Retinal pigment epithelial cell (primary cell): Measurements from ENCODE around the gene SGPL1.
"Not testable (repeated sequence)": the region's sequence is repeated elsewhere in the genome, so short reads cannot be mapped to it uniquely, and the experiment has no call there.

Source experiments
- DNase-seq: peaks from one replicate; pipeline ENCODE4 v3.0.0-alpha.2; 2010; ENCODE audit warnings: low read depth
- H3K4me3 ChIP-seq: 2 replicates; pipeline ENCODE4 v1.5.1; 2011; ENCODE audit warnings: mild to moderate bottlenecking, low read length, control low read depth, moderate library complexity
- CTCF ChIP-seq: conservative IDR thresholded peaks from 2 replicates; pipeline ENCODE4 v1.5.1; 2011; ENCODE audit warnings: low read depth, low read length, control low read depth, inconsistent platforms

Gene SGPL1

DNA sequence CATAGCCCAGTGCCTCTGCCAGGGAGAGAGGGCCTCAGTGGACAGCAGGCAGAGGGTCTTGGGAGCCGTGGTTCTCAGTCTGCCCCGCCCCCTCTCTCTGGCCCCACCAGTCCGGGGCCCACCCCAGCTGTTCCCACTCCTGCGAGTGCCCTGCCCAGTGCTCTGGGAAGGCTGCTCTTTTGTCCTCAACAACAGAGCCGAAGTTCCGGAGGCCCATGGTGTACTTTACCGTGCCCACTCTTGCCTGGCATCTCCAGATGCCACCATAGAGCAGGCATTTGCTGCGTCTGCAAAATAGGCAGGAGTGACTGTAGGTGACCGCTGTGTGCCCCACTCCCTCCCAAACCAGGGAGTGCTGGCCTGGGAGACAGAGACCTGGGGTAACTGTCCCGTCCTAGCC is 101.9 kb downstream of the SGPL1 start:
- DNase-seq: no peak
- no peak overlapping the region for H3K4me3 ChIP-seq
- no peak for TF ChIP-seq CTCF

DNA sequence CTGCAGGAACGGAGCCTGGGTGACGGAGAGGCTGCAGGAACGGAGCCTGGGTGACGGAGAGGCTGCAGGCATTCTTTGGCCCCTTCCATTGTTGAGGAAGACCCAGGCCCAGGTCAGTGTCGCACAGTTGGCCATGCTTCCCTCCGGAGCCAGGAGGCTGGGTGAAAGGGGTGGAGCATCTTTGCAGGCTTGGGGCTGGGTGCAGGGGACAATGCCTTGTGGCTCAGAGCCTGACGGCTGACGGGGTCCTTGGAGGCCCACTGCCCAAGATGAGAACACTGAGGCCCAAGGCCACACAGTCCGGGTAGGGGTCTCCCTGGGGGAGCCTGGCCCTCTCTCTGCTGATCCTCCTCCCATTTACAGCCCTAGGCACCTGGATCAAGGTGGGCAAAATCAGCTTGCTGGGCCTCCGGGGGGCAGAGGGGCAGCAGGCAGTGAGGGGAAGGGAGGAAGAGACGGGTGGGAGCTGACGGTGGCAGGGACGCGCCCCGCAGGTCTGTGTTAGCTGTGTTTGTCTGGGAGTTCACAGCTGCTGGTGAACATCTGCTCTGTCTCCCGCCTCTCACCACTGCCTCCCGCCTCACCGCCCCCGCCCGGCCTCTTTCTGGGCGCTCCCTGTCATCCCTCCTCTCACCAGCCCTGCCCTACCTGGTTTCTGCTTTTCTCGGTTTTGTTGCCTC is 103.2 kb downstream of the SGPL1 start:
- no peak overlapping the region for H3K4me3 ChIP-seq
- no peak for DNase-seq
- no peak for TF ChIP-seq CTCF

DNA sequence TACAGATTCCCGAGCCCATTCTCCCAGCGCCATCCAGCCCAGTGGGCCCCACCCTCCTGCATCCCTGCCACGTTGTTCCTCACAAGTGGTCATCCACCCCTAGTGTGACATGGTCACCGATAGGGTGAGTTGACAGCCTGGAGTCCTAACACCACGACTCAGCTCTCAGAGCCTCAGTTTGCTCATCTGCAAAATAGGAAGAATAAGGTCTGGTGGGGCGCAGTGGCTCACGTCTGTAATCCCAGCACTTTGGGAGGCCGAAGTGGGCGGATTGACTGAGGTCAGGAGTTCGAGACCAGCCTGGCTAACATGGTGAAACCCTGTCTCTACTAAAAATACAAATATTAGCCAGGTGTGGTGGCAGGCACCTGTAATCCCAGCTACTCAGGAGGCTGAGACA is 104.2 kb downstream of the SGPL1 start:
- not testable (repeated sequence) for DNase-seq, H3K4me3 ChIP-seq

DNA sequence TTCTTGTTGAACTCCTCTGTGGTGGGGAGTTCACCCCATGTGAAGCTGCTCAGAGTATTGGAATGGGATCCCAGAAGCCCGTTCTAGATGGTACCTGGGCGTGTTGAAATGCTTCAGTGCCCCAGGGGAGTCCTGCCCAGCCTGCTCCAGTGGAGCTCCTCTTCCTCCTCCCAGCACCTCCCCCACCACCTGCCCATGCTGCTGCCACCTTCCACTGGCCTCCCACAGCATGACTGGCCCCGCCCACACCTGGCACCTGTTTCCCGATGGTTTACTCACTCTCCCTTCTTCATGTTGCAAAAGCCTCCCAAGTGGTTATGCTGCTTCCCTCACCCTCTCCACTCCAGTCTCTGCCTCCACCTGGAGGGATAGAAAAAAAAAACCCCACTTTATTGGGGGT is 104.8 kb downstream of the SGPL1 start:
- no peak overlapping the region for H3K4me3 ChIP-seq
- DNase-seq: no peak
- TF ChIP-seq CTCF: no peak

DNA sequence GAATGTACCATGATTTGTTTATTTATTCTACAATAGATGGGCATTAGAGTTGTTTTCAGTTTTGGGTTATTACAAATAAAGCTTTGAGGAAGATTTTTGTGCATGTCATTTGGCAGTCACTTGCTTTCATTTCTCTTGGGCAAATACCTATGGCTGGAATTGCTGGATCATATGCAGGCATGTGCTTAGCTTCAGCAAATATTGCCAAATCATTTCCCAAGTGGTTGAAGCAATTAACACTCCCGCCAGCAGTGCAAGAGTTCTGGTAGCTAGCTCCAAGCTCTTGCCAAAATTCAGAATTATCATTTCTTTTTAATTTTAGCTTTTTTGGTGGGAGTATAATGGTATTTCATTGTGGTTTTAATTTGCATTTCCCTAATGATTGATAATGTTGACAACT is 105.5 kb downstream of the SGPL1 start:
- H3K4me3 ChIP-seq: no peak overlapping the region
- no peak for TF ChIP-seq CTCF
- DNase-seq: no peak

DNA sequence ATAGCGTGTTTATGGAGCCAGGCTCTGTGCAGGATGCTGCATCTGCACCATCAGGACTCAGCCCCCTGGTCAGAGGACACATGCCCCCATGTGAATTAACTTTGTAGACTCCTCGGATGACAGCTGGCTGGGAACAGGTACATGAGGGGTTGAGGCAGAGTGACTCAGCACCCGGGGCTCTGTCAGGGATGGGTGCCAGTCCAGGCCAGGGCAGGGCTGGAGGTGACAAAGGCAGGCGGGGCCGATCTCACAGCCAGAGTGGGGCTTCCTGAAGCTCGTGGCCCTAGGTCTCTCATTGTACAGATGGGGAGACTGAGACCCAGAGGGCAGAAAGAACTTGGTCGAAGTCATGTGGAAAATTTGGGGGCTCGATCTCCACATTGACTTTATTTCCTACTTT is 107.9 kb downstream of the SGPL1 start:
- TF ChIP-seq CTCF: no peak
- no peak overlapping the region for H3K4me3 ChIP-seq
- no peak for DNase-seq

DNA sequence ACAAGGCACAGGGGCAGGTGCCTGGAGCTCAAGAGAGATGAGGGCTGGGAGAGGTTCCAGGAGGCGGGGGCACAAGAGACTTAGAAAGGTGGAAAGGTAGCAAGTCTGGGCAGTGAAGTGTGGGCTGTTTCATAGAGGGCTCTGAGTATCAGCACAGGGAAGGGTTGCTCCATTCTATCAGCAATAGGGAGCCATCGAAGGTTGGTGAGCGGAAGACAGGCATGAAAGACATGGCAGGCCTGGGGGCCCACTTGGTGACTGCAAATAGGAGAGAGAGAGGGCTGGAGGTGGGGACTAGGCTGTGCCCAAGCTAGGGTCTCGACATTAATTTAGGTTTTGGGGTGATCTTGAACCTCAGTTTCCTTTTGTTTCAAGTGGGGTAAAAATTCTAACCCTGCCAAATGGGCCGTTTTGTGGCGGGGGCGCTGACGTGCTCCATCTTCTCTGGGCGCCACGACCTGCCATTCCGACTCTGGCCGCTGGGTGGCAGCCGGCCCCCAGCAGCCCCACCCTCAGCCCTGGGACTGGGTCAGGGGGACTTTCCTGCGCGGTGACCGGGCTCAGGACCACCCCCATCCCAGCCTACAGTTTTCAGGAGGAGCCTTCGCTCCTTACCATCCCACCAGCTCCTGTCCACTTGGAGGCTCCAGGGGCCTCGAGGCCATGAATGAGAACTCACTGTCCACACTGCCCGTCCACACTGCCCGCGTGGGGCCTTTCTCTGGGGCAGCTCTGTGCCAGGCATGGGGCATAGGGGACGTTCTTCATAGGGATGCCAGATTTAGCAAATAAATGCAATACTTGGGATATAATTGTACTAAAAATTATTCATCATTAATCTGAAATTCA is 109.9 kb downstream of the SGPL1 start:
- TF ChIP-seq CTCF: peak; percentile 86
- no peak overlapping the region for H3K4me3 ChIP-seq
- DNase-seq: no peak
